Measurements from ENCODE around the gene PCYT2. TPM values are rescaled to one million over a fixed set of nuclear protein-coding genes. Genes with fewer than 3 reads are reported as not detected.

Gene PCYT2
- total RNA-seq, 1 experiment from 2014 or later, result 55.4 TPM

DNA sequence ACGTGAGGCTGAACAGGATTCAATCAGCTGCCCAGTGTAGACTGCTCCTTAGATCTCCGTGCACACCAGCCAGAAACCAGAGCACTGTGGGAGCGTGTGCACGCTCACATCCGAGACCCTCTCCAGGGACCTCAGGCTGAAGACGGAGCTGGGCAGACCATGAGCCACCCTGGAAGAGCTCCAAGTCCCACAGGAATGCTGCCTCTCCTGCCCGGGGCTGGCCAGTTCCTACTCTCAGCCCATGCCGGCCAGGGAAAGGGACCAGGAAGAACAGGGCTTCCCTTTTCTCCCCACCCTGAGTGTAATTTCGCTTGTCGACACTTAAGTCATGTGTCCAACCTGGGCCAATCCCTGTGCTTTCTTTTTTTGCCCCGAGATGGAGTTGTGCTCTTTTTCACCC, 26.7 kb downstream of the PCYT2 start:
- peaks cover 1% of the 10 kb centered on the region for H3K4me1 ChIP-seq (ENCODE audit: insufficient read depth, low read length, poor library complexity, severe bottlenecking)
- intact Hi-C loops (cut with micrococcal nuclease; ENCODE audit: unreplicated experiment), result no loop called here
- TF ChIP-seq EZH2 (IDR thresholded peaks at IDR 0.05; ENCODE audit: borderline replicate concordance, low read depth, low read length, poor library complexity, severe bottlenecking), result no peak
- TF ChIP-seq, protein P1, sequence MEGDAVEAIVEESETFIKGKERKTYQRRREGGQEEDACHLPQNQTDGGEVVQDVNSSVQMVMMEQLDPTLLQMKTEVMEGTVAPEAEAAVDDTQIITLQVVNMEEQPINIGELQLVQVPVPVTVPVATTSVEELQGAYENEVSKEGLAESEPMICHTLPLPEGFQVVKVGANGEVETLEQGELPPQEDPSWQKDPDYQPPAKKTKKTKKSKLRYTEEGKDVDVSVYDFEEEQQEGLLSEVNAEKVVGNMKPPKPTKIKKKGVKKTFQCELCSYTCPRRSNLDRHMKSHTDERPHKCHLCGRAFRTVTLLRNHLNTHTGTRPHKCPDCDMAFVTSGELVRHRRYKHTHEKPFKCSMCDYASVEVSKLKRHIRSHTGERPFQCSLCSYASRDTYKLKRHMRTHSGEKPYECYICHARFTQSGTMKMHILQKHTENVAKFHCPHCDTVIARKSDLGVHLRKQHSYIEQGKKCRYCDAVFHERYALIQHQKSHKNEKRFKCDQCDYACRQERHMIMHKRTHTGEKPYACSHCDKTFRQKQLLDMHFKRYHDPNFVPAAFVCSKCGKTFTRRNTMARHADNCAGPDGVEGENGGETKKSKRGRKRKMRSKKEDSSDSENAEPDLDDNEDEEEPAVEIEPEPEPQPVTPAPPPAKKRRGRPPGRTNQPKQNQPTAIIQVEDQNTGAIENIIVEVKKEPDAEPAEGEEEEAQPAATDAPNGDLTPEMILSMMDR (conservative IDR thresholded peaks at IDR 0.05; ENCODE audit: low read depth, low read length), result no peak
- no peak overlapping the region for H3K27ac ChIP-seq (ENCODE audit: low read depth, low read length, poor library complexity, severe bottlenecking)
- H3K9me3 ChIP-seq (ENCODE audit: low read depth, low read length, poor library complexity, severe bottlenecking), result no peaks in the 10 kb centered on the region
- no TSS peak for BruUV-seq (replicated peaks)
- CTCF ChIA-PET, result no interaction called here
- peaks cover 79% of the 10 kb centered on the region for H3K36me3 ChIP-seq (ENCODE audit: insufficient read depth, low read length, poor library complexity, severe bottlenecking)
- DNase-seq (ENCODE audit: low spot score), result no peak
- POLR2A ChIA-PET (ENCODE audit: low non-redundant PET), result no interaction called here
- H3K4me3 ChIP-seq (ENCODE audit: low read depth, low read length, poor library complexity, severe bottlenecking), result no peak overlapping the region
- H3K27me3 ChIP-seq (replicated peaks; ENCODE audit: insufficient read depth, low read depth, low read length, poor library complexity), result no peaks in the 10 kb centered on the region

DNA sequence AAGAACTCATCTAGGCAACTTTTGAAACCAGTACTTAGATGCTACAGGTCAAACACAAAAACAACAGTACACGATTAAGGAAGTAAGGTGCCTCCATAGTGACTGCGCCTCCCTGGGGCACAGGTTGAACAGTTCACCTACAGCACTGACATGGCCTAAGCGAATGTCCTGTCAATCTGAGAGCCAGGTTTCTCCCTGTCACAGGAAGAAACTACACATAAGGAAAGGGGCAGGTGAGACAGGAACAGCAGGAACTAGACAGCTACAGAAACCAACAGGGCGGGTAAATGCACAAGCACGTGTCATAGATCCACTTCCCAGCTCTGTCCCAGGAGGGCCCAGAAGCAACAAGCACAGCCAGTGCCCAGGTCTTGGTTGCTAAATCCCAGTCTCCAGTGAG, 32.1 kb downstream of the PCYT2 start:
- Histone ChIP-seq H3K4me3 (ENCODE audit: low read depth, low read length, poor library complexity, severe bottlenecking) (no peak overlapping the region), H3K36me3 (ENCODE audit: insufficient read depth, low read length, poor library complexity, severe bottlenecking) (peaks cover 46% of the 10 kb centered on the region), H3K4me1 (ENCODE audit: insufficient read depth, low read length, poor library complexity, severe bottlenecking) (no peaks in the 10 kb centered on the region), H3K27me3 (replicated peaks; ENCODE audit: insufficient read depth, low read depth, low read length, poor library complexity) (no peaks in the 10 kb centered on the region), H3K9me3 (ENCODE audit: low read depth, low read length, poor library complexity, severe bottlenecking) (no peaks in the 10 kb centered on the region), H3K27ac (ENCODE audit: low read depth, low read length, poor library complexity, severe bottlenecking) (no peak overlapping the region)
- TF ChIP-seq, protein P1 (conservative IDR thresholded peaks at IDR 0.05; ENCODE audit: low read depth, low read length), result no peak
- no peak for TF ChIP-seq EZH2 (IDR thresholded peaks at IDR 0.05; ENCODE audit: borderline replicate concordance, low read depth, low read length, poor library complexity, severe bottlenecking)
- BruUV-seq (replicated peaks), result no TSS peak
- no peak for DNase-seq (ENCODE audit: low spot score)
- ChIA-PET CTCF (no interaction called here), POLR2A (ENCODE audit: low non-redundant PET) (interaction anchor here (0.5 kb wide), 1 partner anchor 17 kb away, joined by 4 read pairs; no protein-coding TSS in a partner anchor)
- intact Hi-C loops (cut with micrococcal nuclease; ENCODE audit: unreplicated experiment), result no loop called here

DNA sequence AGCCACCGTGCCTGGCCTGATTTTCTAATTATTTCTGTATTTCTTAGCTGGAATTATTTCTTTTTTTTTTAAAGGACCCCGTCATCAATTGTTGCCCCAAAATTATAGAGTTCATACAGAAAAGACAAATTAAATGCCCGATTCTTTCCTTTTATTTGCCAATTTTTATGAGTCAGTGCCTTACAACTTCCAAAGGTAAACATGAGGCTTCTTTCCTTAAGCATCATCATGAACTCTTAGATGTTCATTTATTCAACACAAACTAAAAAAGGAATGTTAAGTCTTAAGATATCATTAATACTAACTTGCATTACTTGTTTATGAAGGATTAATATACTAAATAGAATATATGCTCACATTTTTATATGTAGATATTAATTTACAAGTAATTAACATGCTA, 32.9 kb downstream of the PCYT2 start:
- Histone ChIP-seq H3K9me3 (ENCODE audit: low read depth, low read length, poor library complexity, severe bottlenecking) (no peaks in the 10 kb centered on the region), H3K4me1 (ENCODE audit: insufficient read depth, low read length, poor library complexity, severe bottlenecking) (no peaks in the 10 kb centered on the region), H3K4me3 (ENCODE audit: low read depth, low read length, poor library complexity, severe bottlenecking) (no peak overlapping the region), H3K27ac (ENCODE audit: low read depth, low read length, poor library complexity, severe bottlenecking) (no peak overlapping the region), H3K27me3 (replicated peaks; ENCODE audit: insufficient read depth, low read depth, low read length, poor library complexity) (no peaks in the 10 kb centered on the region), H3K36me3 (ENCODE audit: insufficient read depth, low read length, poor library complexity, severe bottlenecking) (peaks cover 40% of the 10 kb centered on the region)
- intact Hi-C loops (cut with micrococcal nuclease; ENCODE audit: unreplicated experiment), result no loop called here
- ChIA-PET POLR2A (ENCODE audit: low non-redundant PET) (no interaction called here), CTCF (no interaction called here)
- BruUV-seq (replicated peaks), result no TSS peak
- no peak for TF ChIP-seq EZH2 (IDR thresholded peaks at IDR 0.05; ENCODE audit: borderline replicate concordance, low read depth, low read length, poor library complexity, severe bottlenecking)
- TF ChIP-seq, protein P1 (conservative IDR thresholded peaks at IDR 0.05; ENCODE audit: low read depth, low read length), result no peak
- no peak for DNase-seq (ENCODE audit: low spot score)
